CD4-positive, alpha-beta T cell treated with Interleukin-6 at 100 ng/mL for 8 hours (primary cell): ENCODE results near the gene NTN5.
"Not testable (repeated sequence)": the region's sequence is repeated elsewhere in the genome, so short reads cannot be mapped to it uniquely, and the experiment has no call there.

Experiments used
- DNase-seq: peaks from one replicate; pipeline ENCODE4 v3.0.0-alpha.2; 2020; ENCODE audit warnings: mixed read lengths, low spot score

Gene NTN5

DNA sequence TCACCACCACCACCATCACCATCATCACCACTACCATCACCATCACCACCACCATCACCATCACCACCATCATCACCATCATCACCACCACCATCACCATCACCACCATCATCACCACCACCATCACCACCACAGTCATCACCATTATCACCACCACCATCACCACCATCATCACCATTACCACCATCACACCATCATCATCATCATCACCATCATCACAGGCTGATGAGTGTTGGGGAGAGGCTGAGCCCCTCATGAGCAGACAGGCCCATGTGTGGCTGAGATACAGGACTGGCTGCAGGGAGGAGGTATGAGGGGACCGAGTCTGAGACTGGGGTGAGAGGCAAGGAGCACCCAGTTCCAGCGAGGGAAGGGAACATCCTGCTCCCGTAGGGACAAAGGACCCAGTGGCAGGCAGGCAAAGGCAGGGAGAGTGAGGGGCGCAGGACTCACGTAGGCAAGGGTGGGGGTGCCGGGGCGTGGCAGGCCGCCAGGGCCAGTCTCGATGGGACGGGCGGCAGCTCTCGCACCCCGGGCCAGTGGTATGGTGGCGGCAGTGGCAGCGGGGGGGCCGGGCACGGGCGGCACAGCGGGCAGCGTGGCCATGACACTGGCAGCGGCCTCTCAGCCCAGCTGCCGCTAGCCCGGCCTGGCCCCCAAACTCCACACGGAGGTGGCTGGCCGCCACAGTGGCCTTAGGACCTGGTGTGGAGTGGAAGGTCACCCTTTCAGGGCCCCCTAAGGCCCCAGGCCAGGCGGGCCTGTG is 2.7 kb downstream of the NTN5 start:
- DNase-seq = no peak

- DNase-seq = no peak
Measured at GRCh38 chr19:48668761-48669160, 4.1 kb downstream of the NTN5 start.

DNA sequence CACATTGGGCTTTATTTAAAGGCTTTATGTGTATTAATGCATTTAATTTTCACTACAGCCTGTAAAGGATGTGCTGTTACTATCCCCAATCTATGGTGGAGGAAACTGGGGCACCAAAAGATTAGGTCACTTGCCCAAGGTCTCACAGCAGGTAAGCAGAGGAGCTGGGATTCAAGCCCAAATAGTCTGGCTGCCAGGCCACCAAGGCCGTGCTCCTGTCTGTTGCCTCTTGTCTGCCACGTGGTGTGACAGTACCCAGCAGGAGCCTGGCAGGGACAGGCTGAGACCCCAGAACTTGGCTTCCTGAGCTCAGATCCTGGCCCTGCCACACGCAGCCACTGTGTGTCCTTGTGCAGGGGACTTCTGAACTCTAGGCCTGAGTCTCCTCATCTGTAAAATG is 4.5 kb downstream of the NTN5 start:
- no peak for DNase-seq

GRCh38 chr19:48665786-48666185 is 7.0 kb downstream of the NTN5 start:
- DNase-seq = no peak

DNA sequence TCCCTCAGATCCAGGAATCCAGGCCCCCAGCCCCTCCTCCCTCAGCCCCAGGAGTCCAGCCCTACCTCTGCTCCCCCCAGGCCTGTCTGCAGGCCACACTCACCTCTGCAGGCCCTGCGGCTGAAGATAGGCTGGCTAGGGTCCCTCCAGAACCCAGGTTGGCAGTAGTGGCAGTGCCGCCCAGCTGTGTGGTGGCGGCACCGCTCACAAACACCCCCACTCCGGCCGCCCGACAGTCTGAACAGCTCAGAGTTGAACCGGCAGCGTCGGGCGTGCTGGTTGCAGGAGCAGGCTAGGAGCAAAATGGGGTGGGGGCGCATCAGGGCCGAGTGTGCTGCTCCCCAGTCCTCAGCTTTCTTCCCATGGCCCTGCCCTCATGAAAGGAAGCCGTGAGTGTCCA is 8.3 kb downstream of the NTN5 start:
- DNase-seq = no peak

GRCh38 chr19:48663667-48664066 is 9.2 kb downstream of the NTN5 start:
- no peak for DNase-seq

DNA sequence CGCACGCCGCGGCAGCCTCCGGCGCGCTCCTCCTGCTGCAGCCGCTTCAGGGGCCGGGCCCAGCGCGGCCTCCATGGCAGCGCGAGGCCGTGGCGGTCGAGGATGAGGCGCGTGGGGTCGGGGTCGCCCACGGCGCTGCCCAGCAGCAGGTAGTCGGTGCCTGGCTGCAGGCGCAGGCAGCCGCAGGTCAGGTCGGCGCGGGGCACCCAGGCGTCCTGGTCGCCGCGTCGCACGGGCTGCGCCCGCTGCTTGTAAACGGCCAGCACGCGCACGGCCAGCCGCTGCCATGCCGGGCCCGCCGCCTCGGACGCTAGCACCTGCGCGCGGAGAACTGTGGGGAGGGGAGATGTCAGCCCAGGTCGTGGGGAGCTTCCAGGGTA is 11.1 kb downstream of the NTN5 start:
- DNase-seq = no peak

- DNase-seq = peak; percentile 82
Measured at GRCh38 chr19:48660852-48661710, 11.7 kb downstream of the NTN5 start.

GRCh38 chr19:48659768-48660167 is 13.0 kb downstream of the NTN5 start:
- DNase-seq = no peak

- no peak for DNase-seq
Measured at GRCh38 chr19:48658483-48658882, 14.3 kb downstream of the NTN5 start.

DNA sequence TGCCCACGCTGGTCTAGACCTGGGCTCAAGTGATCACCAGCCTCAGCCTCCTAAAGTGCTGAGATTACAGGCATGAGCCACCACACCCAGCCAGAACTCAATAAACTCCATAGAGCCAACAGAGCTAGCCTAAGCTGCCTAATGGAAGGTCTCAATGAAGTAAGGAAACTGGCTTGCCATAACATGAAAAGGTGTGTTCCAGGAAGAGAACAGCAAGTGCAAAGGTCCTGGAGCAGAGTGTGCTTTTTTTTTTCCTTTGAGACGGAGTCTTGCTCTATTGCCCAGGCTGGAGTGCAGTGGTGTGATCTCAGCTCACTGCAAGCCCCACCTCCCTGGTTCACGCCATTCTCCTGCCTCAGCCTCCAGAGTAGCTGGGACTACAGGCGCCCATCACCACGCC is 15.0 kb downstream of the NTN5 start:
- DNase-seq = not testable (repeated sequence)

DNA sequence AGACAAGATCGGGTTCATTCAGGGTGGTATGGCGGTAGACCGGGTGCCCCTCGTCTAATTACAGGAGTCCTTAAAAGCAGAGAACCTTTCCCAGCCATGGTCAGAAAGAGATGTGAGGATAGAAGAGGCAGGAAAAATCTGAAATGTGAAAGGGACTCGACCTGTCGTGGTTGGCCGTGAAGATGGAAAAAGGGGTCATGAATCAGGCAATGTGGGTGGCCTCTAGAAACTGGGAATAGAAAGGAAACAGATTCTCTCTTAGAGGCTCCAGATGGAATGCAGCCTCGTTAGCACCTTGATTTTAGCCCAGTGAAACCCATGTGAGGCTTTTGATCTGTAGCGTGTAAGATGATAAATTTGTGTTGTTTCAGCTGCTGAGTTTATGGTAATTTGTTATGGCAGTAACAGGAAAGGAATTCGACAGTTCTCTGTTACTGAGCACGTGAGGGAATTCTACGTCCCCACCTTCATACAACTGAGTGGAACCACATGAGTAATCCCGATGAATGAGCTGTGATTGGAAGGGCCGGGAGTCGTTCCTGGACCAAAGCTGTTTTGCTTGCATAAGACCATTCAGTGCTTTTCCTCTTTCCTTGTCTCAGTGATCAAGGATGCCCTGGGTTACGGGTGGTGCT is 15.9 kb downstream of the NTN5 start:
- no peak for DNase-seq

DNA sequence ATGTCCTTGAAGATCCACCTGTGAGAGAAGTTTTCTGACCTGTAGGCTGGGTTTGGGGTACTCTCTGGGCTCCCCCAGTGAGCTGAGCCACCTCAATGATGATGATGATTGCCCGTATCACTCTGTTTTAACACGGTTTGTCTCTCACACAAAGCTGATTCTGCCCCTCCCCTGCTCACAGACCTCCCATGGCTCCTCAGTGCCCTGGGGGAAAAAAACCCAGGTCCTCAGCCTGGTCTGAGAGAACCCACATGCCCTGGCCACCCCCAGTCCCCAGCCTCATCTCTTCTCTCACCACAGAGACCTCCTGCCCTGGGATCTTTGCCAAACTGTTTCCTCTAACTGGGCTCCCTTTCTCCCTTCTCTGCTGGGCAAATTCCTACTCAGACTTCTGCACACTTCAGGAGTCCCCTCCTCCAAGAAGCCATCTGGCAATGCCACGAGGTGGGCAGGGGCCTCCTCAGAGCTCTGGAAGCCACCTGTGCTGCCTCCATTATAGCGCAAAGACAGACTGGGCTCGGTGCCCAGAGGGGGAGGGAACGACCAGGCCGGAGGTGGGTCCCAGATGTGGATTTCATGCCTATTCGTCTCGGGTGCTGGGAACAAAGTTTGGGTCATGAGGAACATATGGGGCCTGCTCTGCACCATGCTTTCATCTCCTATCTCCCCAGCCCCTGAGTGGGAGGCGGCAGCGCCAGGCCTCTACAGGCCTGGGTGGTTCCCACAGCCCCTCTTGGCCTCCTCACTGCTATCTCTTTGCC is 18.3 kb downstream of the NTN5 start:
- DNase-seq = no peak

DNA sequence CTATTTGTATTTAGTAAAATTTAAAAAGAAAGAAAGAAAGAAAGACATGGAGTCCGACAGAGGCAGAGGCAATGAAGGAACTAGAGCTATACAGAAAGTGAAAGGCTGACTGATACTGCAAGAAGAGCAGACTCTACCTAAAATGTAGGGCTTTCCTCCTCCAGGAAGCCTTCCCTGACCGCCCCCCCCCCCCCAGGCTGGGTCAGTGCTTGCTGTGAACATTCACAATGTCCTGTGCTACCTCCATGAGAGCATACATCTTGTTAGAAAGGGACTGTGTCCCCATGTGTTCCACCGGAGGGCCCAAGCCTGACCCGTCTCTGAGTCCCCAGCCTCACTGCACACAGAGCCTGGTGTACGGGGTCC is 21.2 kb downstream of the NTN5 start:
- DNase-seq = no peak

DNA sequence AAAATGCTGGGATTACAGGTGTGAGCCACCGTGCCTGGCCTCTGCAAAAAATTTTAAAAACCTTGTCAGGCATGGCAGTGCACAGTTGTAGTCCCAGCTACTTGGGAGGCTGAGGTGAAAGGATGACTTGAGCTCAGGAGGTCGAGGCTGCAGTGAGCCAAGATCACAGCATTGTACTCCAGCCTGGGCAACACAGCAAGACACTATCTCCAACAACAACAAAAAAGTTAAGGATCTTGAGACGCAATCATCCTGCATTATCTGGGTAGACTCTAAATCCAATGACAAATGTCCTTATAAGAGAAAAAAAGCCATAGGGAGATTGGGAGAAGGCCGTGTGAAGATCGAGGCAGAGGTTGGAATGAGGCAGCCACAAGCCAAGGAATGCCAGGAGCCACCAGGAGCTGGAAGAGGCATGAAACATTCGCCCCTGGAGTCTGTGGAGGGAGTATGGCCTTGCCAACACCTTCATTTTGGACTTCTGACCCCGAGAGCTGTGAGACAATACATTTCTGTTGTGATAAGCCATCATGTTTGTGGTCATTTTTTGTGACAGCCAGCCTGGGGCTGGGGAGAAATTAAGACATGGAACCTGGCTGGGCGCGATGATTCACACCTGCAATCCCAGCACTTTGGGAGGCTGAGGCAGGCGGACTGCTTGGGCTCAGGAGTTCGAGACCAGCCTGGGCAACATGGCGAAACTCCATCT is 21.7 kb downstream of the NTN5 start:
- no peak for DNase-seq

- no peak for DNase-seq
Measured at GRCh38 chr19:48648134-48648533, 24.7 kb downstream of the NTN5 start.

DNA sequence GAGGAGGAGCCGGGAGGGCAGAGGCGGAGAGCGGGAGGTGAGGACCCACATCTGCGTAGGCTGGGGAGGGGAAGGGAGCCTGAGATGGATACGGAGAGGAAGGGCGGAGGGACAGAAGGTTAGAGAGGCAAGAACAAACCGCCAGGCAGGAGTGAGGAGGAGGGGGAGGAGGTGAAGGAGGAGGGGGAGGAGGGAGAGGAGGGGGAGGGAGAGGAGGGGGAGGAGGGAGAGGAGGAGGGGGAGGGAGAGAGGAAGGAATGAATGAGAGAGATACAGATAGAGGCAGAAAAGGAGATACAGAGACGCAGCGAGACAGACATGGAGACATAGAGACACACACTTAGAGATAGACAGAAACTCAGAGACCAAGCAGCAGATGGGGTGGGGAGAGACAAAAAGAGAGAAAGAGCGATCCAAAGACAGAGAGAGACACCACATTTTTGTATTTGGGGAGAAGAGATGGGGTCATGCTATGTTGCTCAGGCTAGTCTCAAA is 26.0 kb downstream of the NTN5 start:
- DNase-seq = no peak

DNA sequence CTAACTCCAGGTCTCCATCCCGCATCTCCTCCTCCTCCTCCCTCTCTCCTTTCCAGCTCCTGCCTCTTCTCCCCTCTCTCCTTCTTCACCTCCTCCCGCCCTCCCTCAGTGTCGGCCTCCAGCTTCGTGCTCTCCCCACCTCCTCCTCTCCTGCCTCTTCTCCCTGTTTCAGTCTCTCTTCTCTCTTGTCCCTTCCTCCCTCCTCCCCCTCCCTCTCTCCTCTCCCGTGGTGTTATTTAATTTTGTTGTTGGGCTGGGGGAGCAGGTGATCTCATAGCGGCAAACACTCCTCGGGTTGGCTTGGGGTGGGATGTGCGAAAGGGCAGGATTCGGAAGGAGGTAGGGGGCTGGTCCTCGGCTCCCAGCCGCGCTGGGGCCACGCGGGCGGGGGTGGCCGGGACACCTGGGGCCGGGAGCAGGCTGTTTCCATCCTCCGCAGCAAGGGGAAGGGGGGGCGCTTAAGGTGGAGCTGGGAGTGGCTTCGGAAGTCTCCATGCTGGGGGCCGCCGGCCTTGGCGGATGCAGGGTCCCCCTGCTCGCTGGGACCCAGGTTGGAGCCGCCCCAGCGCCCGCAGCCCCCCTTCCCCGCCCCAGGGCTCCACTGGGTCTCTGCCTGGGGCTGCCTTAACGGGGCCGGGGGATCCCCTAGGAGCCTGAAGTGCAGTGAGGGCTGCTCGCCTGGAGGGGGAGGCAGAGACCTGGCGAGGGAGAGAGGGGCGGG is 26.7 kb downstream of the NTN5 start, which contains the start of gene CA11:
TSS of gene CA11 (minus strand) at position 187 of the 721 bp plus-strand sequence. CDS start 555 bp downstream, outside the sequence.
- DNase-seq = peak; percentile 93

- DNase-seq = no peak
Measured at GRCh38 chr19:48645620-48646000, 27.2 kb downstream of the NTN5 start.

DNA sequence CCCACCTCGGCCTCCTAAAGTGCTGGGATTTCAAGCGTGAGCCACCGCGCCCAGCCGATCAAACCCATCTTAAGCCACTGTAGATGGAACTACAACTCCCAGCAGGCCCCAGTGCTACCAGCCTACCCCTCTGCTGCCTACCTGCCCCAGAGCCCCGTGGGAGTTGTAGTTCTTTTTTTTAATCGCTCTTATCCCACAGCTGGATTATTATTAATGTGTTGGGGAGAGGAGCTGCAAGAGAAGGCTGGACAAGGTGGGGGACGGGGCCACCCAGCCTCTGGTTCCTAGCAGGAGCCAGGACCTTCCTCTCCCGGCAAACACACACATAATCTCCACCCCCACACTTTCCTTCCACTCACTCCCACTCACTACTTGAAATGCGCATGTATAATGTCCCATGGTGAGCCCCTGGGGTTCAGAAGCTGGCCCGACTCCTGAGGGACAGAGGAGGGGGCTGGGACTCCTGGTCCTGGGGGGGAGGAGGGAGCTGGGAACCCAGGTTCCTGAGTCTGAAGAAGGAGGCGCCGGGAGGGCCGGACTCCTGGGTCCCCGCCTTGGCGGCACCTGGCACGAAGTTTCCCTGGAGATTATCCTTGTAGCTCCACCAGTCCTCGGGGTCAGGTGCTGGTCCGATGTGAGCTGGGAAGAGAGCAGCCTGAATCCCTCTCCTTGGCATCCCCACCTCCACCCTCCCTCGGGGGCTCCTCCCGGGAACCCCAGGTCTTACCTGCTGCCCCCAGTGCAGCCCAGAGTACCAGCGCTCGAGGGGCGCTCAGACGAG is 27.8 kb downstream of the NTN5 start:
- peak; percentile 80 for DNase-seq
